Measurements from ENCODE around the gene TBX4. TPM values are rescaled to one million over a fixed set of nuclear protein-coding genes. Genes with fewer than 3 reads are reported as not detected.

The TBX4 gene
- total RNA-seq, 1 experiment from 2014 or later: not detected

GRCh38 chr17:61486135-61487120, 34.2 kb downstream of the TBX4 start:
- H3K27ac ChIP-seq (ENCODE audit: insufficient read length, low read depth, low read length): no peak overlapping the region
- H3K36me3 Mint-ChIP-seq (ENCODE audit: insufficient read depth in 1 of 3, low read depth in 3 of 3): no peaks in the 10 kb centered on the region
- H3K9me3 ChIP-seq (ENCODE audit: control insufficient read depth, low read depth, low read length): no peaks in the 10 kb centered on the region
- no peak overlapping the region for H4K91ac ChIP-seq (ENCODE audit: insufficient read length, low read depth, low read length)
- no peak overlapping the region for H3T11ph ChIP-seq (ENCODE audit: low read length)
- H3K4me3 Mint-ChIP-seq: no peak overlapping the region
- no peak overlapping the region for H4K5ac ChIP-seq (ENCODE audit: insufficient read length, low read depth, low read length)
- no peaks in the 10 kb centered on the region for H3K79me2 ChIP-seq (ENCODE audit: insufficient read depth, low read length)
- no peaks in the 10 kb centered on the region for H3K27me3 ChIP-seq (ENCODE audit: insufficient read depth, low read length)
- no peaks in the 10 kb centered on the region; the same call in 1 of the 2 replicates for H3K4me1 ChIP-seq (ENCODE audit: insufficient read depth, low read length)
- H3K14ac ChIP-seq (ENCODE audit: insufficient read depth, low read length): no peak overlapping the region; the same call in 1 of the 2 replicates
- H3K56ac ChIP-seq (ENCODE audit: insufficient read length, low read depth, low read length): no peak overlapping the region
- no peaks in the 10 kb centered on the region for H3K79me1 ChIP-seq (ENCODE audit: insufficient read depth, low read depth, low read length, poor library complexity, severe bottlenecking)
- H2BK5ac ChIP-seq (ENCODE audit: insufficient read length, low read length): no peak overlapping the region
- H3K23me2 ChIP-seq (ENCODE audit: insufficient read length, low read depth, low read length, poor library complexity, severe bottlenecking): peaks cover 3% of the 10 kb centered on the region
- DNase-seq: peak; percentile 28
- H3K9me3 Mint-ChIP-seq: no peaks in the 10 kb centered on the region; a peak in 1 of 5 replicates
- H3K4ac ChIP-seq (ENCODE audit: low read depth, low read length): no peak overlapping the region
- no peak overlapping the region for H2BK120ac ChIP-seq (ENCODE audit: low read depth, low read length, poor library complexity, severe bottlenecking)
- no peak overlapping the region for H2AFZ ChIP-seq (ENCODE audit: low read length)
- no CpG with 5 or more reads among the region's 22 CpGs for WGBS (ENCODE audit: extremely low coverage, insufficient read length, low lambda C conversion rate)
- H2BK15ac ChIP-seq (ENCODE audit: low read depth, low read length): no peak overlapping the region
- H2AK5ac ChIP-seq (ENCODE audit: insufficient read length, low read length): no peak overlapping the region
- no peak overlapping the region for H2BK12ac ChIP-seq (ENCODE audit: insufficient read length, low read depth, low read length)
- H3K23ac ChIP-seq (ENCODE audit: insufficient read length, low read depth, low read length): no peak overlapping the region
- H4K8ac ChIP-seq (replicated peaks; ENCODE audit: insufficient read length, low read depth, low read length): no peak overlapping the region
- H3K4me1 Mint-ChIP-seq: peaks cover 10 to 19% of the 10 kb centered on the region in 2 experiments
- no peak overlapping the region for H3K4me2 ChIP-seq (ENCODE audit: insufficient read depth, insufficient read length, low read length)
- H3K18ac ChIP-seq (ENCODE audit: insufficient read length, low read depth, low read length): no peak overlapping the region
- no peak overlapping the region for H3K9ac ChIP-seq (ENCODE audit: extremely low read depth, insufficient read length, low read length)
- H3K27ac Mint-ChIP-seq: peak overlapping the region in 1 of 3 experiments; percentile 55; a peak in 2 of 7 replicates
- H4K20me1 ChIP-seq (ENCODE audit: control insufficient read depth, insufficient read depth, insufficient read length): no peaks in the 10 kb centered on the region
- no peak; the same call in 2 of the 3 replicates for TF ChIP-seq CTCF (conservative IDR thresholded peaks at IDR 0.05)
- H3K27me3 Mint-ChIP-seq (ENCODE audit: low read depth): peaks cover 4% of the 10 kb centered on the region
- no peak overlapping the region for H2BK20ac ChIP-seq (ENCODE audit: low read depth, low read length, poor library complexity, severe bottlenecking)

All from H9 (cell line).